GM18907 (cell line): Measurements from ENCODE around the gene NCKAP5.
A peak's percentile ranks its signal among the peaks of the same experiment; 100 is the strongest.

Source experiments
- ATAC-seq: cut with Tn5 transposase; IDR thresholded peaks from one replicate; pipeline ENCODE4 v1.9.1; 2021; ENCODE audit warnings: mild to moderate bottlenecking, moderate library complexity; ENCODE audit not compliant: unreplicated experiment

The NCKAP5 gene

DNA sequence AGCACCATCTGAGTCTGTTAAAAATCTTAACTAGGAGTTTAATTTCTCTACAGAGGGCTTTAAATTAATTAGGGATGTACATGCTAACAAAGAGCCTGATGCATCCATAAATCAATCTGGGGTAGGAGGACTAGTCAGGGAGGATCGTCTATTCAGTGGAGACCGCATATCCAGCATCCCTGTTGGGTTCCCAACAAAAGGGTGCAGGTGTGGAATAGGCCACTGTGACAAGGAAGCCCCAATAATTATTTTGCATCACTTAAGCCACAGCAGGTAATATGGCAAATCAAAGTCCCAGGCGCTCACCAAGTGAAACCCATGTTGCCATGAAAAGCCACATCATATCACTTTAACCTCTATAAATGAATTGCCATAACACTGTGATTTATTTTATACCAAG lies 392.3 kb downstream of the NCKAP5 start:
- ATAC-seq: no peak

DNA sequence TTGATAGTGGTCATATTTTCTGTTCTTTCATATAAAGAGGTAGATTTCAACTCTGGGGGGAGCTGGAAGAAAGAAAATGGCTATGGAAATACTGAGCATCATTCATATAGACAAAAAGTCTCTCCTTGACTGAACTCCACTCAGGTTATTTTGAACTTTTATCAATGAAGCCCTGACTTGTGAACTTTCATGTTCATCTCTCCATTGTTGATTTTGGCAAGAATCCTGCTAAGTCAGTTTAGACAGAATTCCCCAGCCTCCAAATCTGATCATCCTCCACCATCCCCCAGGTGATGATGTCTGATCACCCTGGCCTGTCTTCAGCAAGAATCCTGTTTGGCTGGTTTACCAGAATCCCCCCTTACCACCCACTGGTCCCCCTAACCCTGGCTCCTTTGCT lies 395.0 kb downstream of the NCKAP5 start:
- ATAC-seq: no peak

GRCh38 chr2:133171393-133172004 lies 396.8 kb downstream of the NCKAP5 start:
- no peak for ATAC-seq

- no peak for ATAC-seq
Measured at GRCh38 chr2:133169274-133169912, 398.9 kb downstream of the NCKAP5 start.

DNA sequence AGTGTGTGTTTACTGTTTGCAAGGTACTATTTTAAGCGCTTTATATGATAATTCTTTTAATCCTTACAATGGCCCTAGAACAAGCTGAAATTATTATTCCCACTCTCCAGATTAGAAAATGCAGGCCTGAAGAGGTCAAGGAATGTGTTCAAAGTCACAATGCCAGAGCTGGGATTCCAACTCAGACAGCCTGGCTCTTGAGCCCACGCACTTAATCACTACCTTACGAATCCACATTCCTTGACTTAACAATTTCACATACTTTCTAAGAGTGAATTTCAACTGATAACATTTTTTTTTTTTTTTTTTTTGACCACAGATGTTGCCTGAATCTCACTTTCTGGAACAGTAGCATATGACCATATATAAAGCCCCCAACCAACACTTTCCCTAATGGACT lies 400.3 kb downstream of the NCKAP5 start:
- no peak for ATAC-seq

DNA sequence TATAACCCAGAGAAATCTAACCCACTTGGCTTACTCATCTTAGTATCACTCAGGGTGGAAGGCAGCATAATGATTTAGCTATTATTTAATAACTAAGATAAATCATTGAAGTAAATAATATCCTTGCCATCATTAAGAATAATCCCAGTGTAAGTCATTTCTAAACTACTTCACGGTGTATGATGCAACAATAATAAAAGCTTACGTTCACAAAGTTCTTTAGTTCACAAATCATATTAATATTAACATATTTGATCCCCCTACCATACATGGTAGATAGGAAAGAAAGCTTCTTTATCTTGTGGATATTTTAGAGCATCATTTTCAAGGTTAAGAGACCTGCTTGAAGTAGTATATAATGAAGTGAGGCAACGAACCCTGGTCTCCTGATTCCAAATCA lies 401.0 kb downstream of the NCKAP5 start:
- ATAC-seq: no peak

- ATAC-seq: no peak
Measured at GRCh38 chr2:133166031-133166430, 402.2 kb downstream of the NCKAP5 start.

DNA sequence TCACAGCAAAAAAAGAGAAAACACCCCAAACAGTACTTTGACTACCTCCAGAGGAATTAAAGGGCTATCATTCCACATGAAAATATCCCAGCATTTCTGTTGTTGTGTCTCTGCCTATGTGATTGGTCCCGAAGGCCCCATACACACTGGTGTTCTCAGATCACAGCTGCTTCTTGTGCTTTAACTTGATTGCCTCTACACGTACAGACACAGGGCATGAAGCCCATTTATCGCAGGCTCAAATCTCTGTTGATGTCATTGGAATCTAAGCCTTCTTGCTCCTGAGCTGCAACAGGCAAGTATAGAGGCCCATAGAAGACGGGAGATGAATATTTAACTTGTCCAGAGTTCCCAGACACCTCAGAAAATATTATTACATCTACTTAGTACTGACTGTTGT lies 405.2 kb downstream of the NCKAP5 start:
- ATAC-seq: no peak

GRCh38 chr2:133158442-133158841 lies 409.8 kb downstream of the NCKAP5 start:
- no peak for ATAC-seq

DNA sequence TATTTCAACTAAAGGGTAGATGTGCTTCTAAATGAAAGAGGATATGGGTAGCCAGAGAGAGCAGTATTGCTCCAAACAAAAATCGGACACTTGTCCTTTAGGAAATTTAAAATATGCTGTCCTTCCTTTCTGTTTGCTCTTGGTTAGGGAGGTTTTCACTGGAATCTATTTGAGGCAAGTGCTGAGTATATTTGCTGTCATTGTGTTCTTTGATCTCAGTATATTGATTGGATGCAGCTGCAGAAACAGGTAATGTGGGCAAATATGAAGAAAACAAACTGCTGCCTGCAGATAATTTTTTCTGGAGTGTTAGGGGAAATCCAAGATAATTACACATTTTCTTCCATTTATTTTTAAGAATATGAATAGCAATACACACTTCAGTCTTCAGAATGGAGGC lies 410.2 kb downstream of the NCKAP5 start:
- no peak for ATAC-seq

GRCh38 chr2:133157141-133157540 lies 411.1 kb downstream of the NCKAP5 start:
- ATAC-seq: no peak

- no peak for ATAC-seq
Measured at GRCh38 chr2:133152801-133153200, 415.5 kb downstream of the NCKAP5 start.

GRCh38 chr2:133148187-133148586 lies 420.1 kb downstream of the NCKAP5 start:
- no peak for ATAC-seq

DNA sequence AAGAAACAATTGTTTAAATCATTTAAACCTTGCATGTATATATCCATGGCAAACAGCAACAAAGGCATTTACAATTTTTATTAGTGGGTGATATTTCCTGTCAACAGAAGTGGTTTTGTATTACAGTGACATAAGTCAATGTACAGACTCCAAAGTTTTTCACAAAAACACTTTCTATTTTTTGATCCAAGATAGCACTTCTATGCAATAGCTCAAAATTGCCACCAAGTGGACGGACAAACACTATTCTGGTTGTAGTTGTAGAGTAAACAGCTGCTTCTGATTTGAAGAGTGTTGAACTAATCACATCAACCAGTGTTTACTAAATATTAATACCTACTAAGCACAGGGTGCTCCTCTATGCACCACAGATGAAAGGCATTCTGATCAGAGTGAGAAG lies 421.4 kb downstream of the NCKAP5 start:
- ATAC-seq: no peak

GRCh38 chr2:133143645-133144044 lies 424.6 kb downstream of the NCKAP5 start:
- no peak for ATAC-seq

GRCh38 chr2:133142087-133142486 lies 426.2 kb downstream of the NCKAP5 start:
- no peak for ATAC-seq

DNA sequence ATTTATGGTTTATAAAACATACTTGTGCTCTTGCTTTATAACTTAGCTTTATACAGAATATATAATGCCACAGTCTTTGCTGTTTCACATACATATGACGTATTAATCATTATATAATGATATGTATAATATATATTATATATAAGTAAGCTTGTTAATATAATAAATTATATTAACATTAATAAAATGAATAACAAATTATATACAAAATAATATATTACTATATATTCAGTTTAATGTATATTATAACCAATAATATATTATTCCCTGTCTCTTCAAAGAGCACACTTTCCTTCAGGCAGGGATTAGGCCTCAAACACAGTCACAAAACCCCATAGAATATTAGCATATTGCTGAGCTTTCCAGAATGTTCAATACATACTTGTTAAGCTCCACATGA lies 427.6 kb downstream of the NCKAP5 start:
- no peak for ATAC-seq

GRCh38 chr2:133139847-133140533 lies 428.3 kb downstream of the NCKAP5 start:
- ATAC-seq: peak; percentile 49

GRCh38 chr2:133138693-133139092 lies 429.6 kb downstream of the NCKAP5 start:
- ATAC-seq: no peak

GRCh38 chr2:133135035-133135654 lies 433.1 kb downstream of the NCKAP5 start:
- no peak for ATAC-seq

- ATAC-seq: peak; percentile 71
Measured at GRCh38 chr2:133130548-133131246, 437.6 kb downstream of the NCKAP5 start.
